Left ventricle myocardium inferior (tissue), 1 donor: ENCODE data around the gene SLC22A23. TPM values are rescaled to one million over a fixed set of nuclear protein-coding genes. Genes with fewer than 3 reads are reported as not detected.

ENCODE experiments used
- DNase-seq: peaks from one replicate; pipeline ENCODE4 v3.0.0-alpha.2; 2020
- H3K27ac ChIP-seq: fragments of 200-600 bp; replicated peaks from 2 replicates; pipeline ENCODE4 v1.8.0; 2021
- H3K27me3 ChIP-seq: fragments of 200-600 bp; 2 replicates; pipeline ENCODE4 v1.8.0; 2021; ENCODE audit warnings: low read depth
- H3K36me3 ChIP-seq: fragments of 200-600 bp; 2 replicates; pipeline ENCODE4 v1.8.0; 2021
- H3K4me1 ChIP-seq: fragments of 200-600 bp; 2 replicates; pipeline ENCODE4 v1.8.0; 2021
- H3K4me3 ChIP-seq: fragments of 200-600 bp; 2 replicates; pipeline ENCODE4 v1.8.0; 2021; ENCODE audit warnings: mild to moderate bottlenecking, moderate library complexity
- H3K9me3 ChIP-seq: fragments of 200-600 bp; replicated peaks from 2 replicates; pipeline ENCODE4 v1.8.0; 2021
- CTCF ChIP-seq: fragments of 200-600 bp; IDR thresholded peaks from 2 replicates; pipeline ENCODE4 v1.8.0; 2021; ENCODE audit warnings: antibody characterized with exemption, mild to moderate bottlenecking, borderline replicate concordance
- intact Hi-C: fragments of 100-400 bp; cut with micrococcal nuclease; formaldehyde crosslinking; loops from one replicate; pipeline ENCODE4 v1.11.0; 2022
- total RNA-seq: library from RNA; stranded (reverse); fragmentation: NEBNext Ultra II Directional; extraction: Animal tissue kit (Norgen Biotek cat#: 25700); gene quantifications from one replicate; pipeline ENCODE4 v1.2.1, GENCODE V29; 2021
- donor health status: DM: no; HTN: yes; CAD: no; lungs with severe emphysema.

The SLC22A23 gene
- total RNA-seq, 1 donor from 2014 or later = 7.0 TPM

- intact Hi-C loops = no loop called here
Measured at GRCh38 chr6:3422435-3423070, 34.3 kb downstream of the SLC22A23 start.

DNA sequence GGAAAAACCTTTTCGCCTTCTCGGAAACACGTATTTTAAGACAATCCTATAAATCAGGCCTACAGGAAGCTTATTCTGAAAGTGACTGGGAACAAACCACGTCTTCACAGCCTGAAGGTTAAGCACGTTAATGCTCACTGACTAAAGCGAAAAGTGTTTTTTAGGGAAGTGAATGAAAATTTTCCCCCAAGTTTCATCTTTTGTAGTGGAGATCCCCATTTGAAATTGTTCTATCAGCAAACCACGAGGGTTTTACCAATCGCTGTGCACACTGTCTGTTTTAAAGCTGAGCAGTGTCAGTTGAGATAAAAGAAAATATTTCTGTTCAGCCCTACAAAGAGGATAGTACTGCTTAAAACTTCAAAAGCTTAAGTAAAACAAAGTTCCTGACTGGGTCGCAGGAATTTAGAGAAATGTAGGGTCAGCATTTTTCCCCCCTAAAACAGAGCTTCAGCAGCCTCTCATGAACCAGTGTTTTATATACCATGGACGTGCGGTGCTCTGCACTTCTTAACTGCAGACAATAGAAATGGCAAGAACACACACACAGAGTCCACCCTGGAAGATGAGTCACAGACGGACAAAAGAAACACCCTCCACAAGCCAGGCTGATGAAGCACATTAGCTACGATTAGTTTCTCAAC lies 34.9 kb downstream of the SLC22A23 start:
- DNase-seq = no peak
- Histone ChIP-seq H3K27me3 (no peaks in the 10 kb centered on the region), H3K27ac (no peak overlapping the region), H3K9me3 (no peaks in the 10 kb centered on the region), H3K4me3 (no peak overlapping the region), H3K4me1 (peaks cover 7% of the 10 kb centered on the region), H3K36me3 (no peaks in the 10 kb centered on the region)
- intact Hi-C loops = no loop called here
- no peak for TF ChIP-seq CTCF

More at GRCh38 chr6:3422435-3423070, 34.3 kb downstream of the SLC22A23 start:
- Histone ChIP-seq H3K4me1 (peaks cover 12% of the 10 kb centered on the region), H3K36me3 (no peaks in the 10 kb centered on the region), H3K9me3 (no peaks in the 10 kb centered on the region), H3K27me3 (no peaks in the 10 kb centered on the region), H3K27ac (no peak overlapping the region), H3K4me3 (no peak overlapping the region)
- no peak for DNase-seq
- no peak for TF ChIP-seq CTCF

- Histone ChIP-seq H3K9me3 (no peaks in the 10 kb centered on the region), H3K27ac (no peak overlapping the region), H3K36me3 (no peaks in the 10 kb centered on the region), H3K4me3 (no peak overlapping the region), H3K27me3 (no peaks in the 10 kb centered on the region), H3K4me1 (peaks cover 7% of the 10 kb centered on the region)
- no peak for TF ChIP-seq CTCF
- intact Hi-C loops = no loop called here
- no peak for DNase-seq
Measured at GRCh38 chr6:3421143-3421542, 35.7 kb downstream of the SLC22A23 start.

DNA sequence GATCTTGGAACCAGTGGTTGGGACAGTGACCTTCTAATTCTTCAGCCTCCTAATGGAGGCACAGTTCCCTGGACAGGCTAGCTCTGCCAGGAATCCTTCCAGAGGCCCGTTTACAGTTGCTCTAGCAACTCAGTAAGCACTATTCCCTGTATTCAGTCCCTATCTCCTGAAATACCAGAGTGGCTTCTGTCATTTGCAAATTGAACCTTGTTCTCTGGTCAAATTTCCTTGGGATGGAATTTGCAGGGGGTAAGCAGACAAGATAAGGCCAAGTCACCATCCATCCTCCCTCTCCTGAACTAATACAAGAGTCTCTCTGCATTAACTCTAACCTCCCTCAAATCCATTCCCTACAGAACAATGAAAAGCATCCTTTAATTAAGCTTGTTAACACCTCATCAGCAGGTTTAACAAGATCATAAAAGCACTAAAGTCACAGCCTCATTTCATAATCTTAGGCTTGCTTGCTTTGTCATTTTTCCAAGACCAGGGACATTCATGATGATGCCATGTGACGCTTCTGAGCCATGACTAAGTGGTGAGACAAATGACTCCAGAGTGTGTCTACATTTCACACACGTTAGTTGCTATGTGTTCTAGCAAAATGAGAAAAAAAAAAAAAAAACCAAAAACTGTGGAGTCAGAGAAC lies 37.1 kb downstream of the SLC22A23 start:
- intact Hi-C loops = no loop called here
- no peak overlapping the region for H3K27ac ChIP-seq
- H3K9me3 ChIP-seq = no peaks in the 10 kb centered on the region
- no peak for TF ChIP-seq CTCF
- peaks cover 7% of the 10 kb centered on the region for H3K4me1 ChIP-seq
- no peaks in the 10 kb centered on the region for H3K36me3 ChIP-seq
- no peak overlapping the region for H3K4me3 ChIP-seq
- DNase-seq = no peak
- H3K27me3 ChIP-seq = no peaks in the 10 kb centered on the region

DNA sequence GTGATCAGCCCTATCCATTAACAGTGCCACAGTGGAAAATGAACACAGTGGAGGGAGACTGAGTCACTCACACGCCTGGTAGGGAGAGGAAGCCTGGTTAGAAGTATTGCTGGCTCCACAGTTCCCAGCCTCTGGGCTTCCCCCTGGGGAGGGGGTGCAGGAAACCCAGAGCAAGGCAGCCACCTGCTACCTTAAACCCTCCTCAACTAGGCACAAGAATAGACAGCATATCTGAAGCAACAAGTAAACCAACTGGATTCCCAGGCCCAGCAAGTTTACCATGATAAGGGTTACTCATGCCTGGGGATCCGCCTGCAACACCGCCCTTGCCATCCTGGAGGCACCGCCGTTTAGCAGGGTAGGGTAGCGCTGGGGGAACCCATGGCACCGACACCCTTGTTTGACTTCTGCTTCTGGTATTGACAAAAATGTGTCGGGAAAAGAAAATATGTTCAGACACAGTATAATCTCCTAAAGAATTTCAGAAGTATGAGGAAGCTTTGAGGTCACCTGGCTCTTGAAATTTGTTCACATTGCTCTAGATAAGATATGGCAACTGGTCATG lies 38.3 kb downstream of the SLC22A23 start:
- no peaks in the 10 kb centered on the region for H3K36me3 ChIP-seq
- H3K27me3 ChIP-seq = no peaks in the 10 kb centered on the region
- H3K27ac ChIP-seq = no peak overlapping the region
- no peak for TF ChIP-seq CTCF
- peaks cover 7% of the 10 kb centered on the region for H3K4me1 ChIP-seq
- H3K9me3 ChIP-seq = no peaks in the 10 kb centered on the region
- H3K4me3 ChIP-seq = no peak overlapping the region
- DNase-seq = no peak
- intact Hi-C loops = no loop called here
